Psoas muscle (tissue), 8 donors: Measurements from ENCODE around the gene KIAA0319L. TPM values are rescaled to one million over a fixed set of nuclear protein-coding genes. Genes with fewer than 3 reads are reported as not detected.

Experiments used
- ATAC-seq, 4 donors: fragments of 200-7000 bp; cut with Tn5 transposase; one replicate each; pipeline ENCODE4 v1.9.1; 2020; ENCODE audit warnings: moderate library complexity in 3 of 4, mild to moderate bottlenecking in 2 of 4
- DNase-seq, 2 donors: peaks; one replicate each; pipeline ENCODE4 v3.0.0-alpha.2; 2020
- H3K27ac ChIP-seq: fragments of 200-600 bp; one replicate; pipeline ENCODE4 v1.8.0; 2022
- H3K27me3 ChIP-seq, 3 donors: fragments of 200-600 bp in 1 of 3; one replicate each; pipeline versions ENCODE4 v1.6.1 to v1.8.0; 2013 to 2022; ENCODE audit warnings: low read length in 2 of 3, mild to moderate bottlenecking in 2 of 3, moderate library complexity in 1 of 3; ENCODE audit not compliant: insufficient read depth in 3 of 3
- H3K36me3 ChIP-seq, 2 donors: fragments of 200-600 bp in 1 of 2; one replicate each; pipeline versions ENCODE4 v1.6.1 to v1.8.0; 2013 to 2022; ENCODE audit warnings: low read depth in 1 of 2, mild to moderate bottlenecking in 1 of 2, moderate library complexity in 1 of 2; ENCODE audit not compliant: insufficient read depth in 1 of 2
- H3K4me1 ChIP-seq: fragments of 200-600 bp; one replicate; pipeline ENCODE4 v1.8.0; 2022
- H3K4me3 ChIP-seq: fragments of 200-600 bp; one replicate; pipeline ENCODE4 v1.8.0; 2022; ENCODE audit warnings: mild to moderate bottlenecking
- H3K9me3 ChIP-seq: fragments of 200-600 bp; one replicate; pipeline ENCODE4 v1.8.0; 2022
- CTCF ChIP-seq: fragments of 200-600 bp; IDR thresholded peaks from one replicate; pipeline ENCODE4 v1.8.0; 2022; ENCODE audit warnings: antibody characterized with exemption
- WGBS, 3 donors: extraction: QIAGEN DNeasy Blood & Tissue Kit; methylation state at CpG; one replicate each; pipeline versions ENCODE4 v1.1.6 to v1.1.7; 2013; 5-methylcytosine and 5-hydroxymethylcytosine counted together
- intact Hi-C, 2 donors: fragments of 100-400 bp; cut with DNase I; formaldehyde crosslinking; loops; one replicate each; pipeline versions ENCODE4 v1.11.0 to v1.14.2; 2022
- polyA plus RNA-seq, 3 donors: library from polyadenylated mRNA; stranded (reverse); fragments of 200-250 nt; gene quantifications; one replicate each; pipeline ENCODE4 v1.2.3, GENCODE V29; 2013
- total RNA-seq, 4 donors: library from RNA; stranded (reverse); fragmentation: NEBNext Ultra II Directional in 2 of 4; extraction: Animal tissue kit (Norgen Biotek cat#: 25700) in 2 of 4; gene quantifications; one replicate each; pipeline versions ENCODE4 v1.2.1 to v1.2.4, GENCODE V29; 2021 to 2023
- donor health status: healthy with polysubstance abuse.
- donor health status: DM: no; HTN: no; CAD: no; lungs with moderate emphysema.
- donor health status: Bipolar disorder and iron deficiency.
- donor health status: healthy.
- donor health status: DM: yes; HTN: yes; CAD: no.
- donor health status: DM: no; HTN: no; CAD: no.
- donor health status: DM: no; HTN: no; CAD: no.
- donor health status: DM: yes; HTN: yes; CAD: no.

Gene KIAA0319L
- total and polyA plus RNA-seq, 7 donors, result 18.0 to 46.9 (median 35.7) TPM

- no peak for DNase-seq
- peaks cover 0 to 3% of the 10 kb centered on the region in 2 donors for H3K36me3 ChIP-seq
- 84 to 90% (median 87%) methylated on average over 8 of the region's 8 CpGs for WGBS, 3 donors
- no peaks in the 10 kb centered on the region for H3K9me3 ChIP-seq
- intact Hi-C loops, result no loop called here
- H3K27me3 ChIP-seq, result peaks cover 0 to 65% (median 27%) of the 10 kb centered on the region in 3 donors
- no peak for TF ChIP-seq CTCF
- H3K27ac ChIP-seq, result no peak overlapping the region
- no peak for ATAC-seq
- H3K4me1 ChIP-seq, result peaks cover 7% of the 10 kb centered on the region
- H3K4me3 ChIP-seq, result no peak overlapping the region
These were observed 14.1 kb upstream of the KIAA0319L start for GRCh38 chr1:35571263-35571662.

- no peak for ATAC-seq
- DNase-seq, result no peak
- intact Hi-C loops, result no loop called here
- Histone ChIP-seq H3K27ac (no peak overlapping the region), H3K4me3 (no peak overlapping the region), H3K9me3 (no peaks in the 10 kb centered on the region), H3K4me1 (peaks cover 7% of the 10 kb centered on the region), H3K27me3 (peaks cover 0 to 59% (median 22%) of the 10 kb centered on the region in 3 donors), H3K36me3 (peaks cover 0 to 6% of the 10 kb centered on the region in 2 donors)
- WGBS, 3 donors, result 85 to 91% (median 88%) methylated on average over 10 of the region's 10 CpGs
- no peak for TF ChIP-seq CTCF
These were observed 13.5 kb upstream of the KIAA0319L start for GRCh38 chr1:35570589-35571137.

- no peak overlapping the region for H3K4me3 ChIP-seq
- DNase-seq, result no peak
- H3K27ac ChIP-seq, result no peak overlapping the region
- H3K9me3 ChIP-seq, result no peaks in the 10 kb centered on the region
- peaks cover 0 to 52% (median 21%) of the 10 kb centered on the region in 3 donors for H3K27me3 ChIP-seq
- WGBS, 3 donors, result 85 to 92% (median 86%) methylated on average over 1 of the region's 1 CpG
- no peak for TF ChIP-seq CTCF
- no peak for ATAC-seq
- intact Hi-C loops, result loop anchor here (1.0 to 10.0 kb wide), 3 partner anchors 157 to 375 kb away; partner anchors contain the start of gene SFPQ (in 1 of the 2)
- peaks cover 0 to 11% of the 10 kb centered on the region in 2 donors for H3K36me3 ChIP-seq
- H3K4me1 ChIP-seq, result peaks cover 7% of the 10 kb centered on the region
These were observed 12.7 kb upstream of the KIAA0319L start for GRCh38 chr1:35569936-35570335.

GRCh38 chr1:35568975-35569395 is 11.8 kb upstream of the KIAA0319L start:
- Histone ChIP-seq H3K27me3 (peaks cover 0 to 42% (median 14%) of the 10 kb centered on the region in 3 donors), H3K9me3 (no peaks in the 10 kb centered on the region), H3K4me1 (peaks cover 7% of the 10 kb centered on the region), H3K36me3 (peaks cover 0 to 18% of the 10 kb centered on the region in 2 donors), H3K27ac (no peak overlapping the region), H3K4me3 (no peak overlapping the region)
- TF ChIP-seq CTCF, result peak; percentile 82
- WGBS, 3 donors, result 14 to 25% (median 19%) methylated on average over 4 of the region's 4 CpGs
- ATAC-seq, result peak; percentile 65 to 82 (median 72)
- intact Hi-C loops, result loop anchor here (1.0 to 10.0 kb wide), 4 partner anchors 158 to 374 kb away; partner anchors contain the start of gene SFPQ (in 1 of the 2)
- peak in 1 of 2 donors; percentile 70 for DNase-seq
